ENCODE measurements around the gene ITGA2.
A peak's percentile ranks its signal among the peaks of the same experiment; 100 is the strongest.

The ITGA2 gene

GRCh38 chr5:53059281-53059680 lies 70.1 kb downstream of the ITGA2 start:
- DNase-seq (ENCODE audit: low spot score): no peak

GRCh38 chr5:53063176-53063575 lies 74.0 kb downstream of the ITGA2 start:
- peak; percentile 50 for DNase-seq (ENCODE audit: low spot score)

- no peak for DNase-seq (ENCODE audit: low spot score)
Observed at GRCh38 chr5:53063791-53064190, 74.6 kb downstream of the ITGA2 start.

- no peak for DNase-seq (ENCODE audit: low spot score)
Observed at GRCh38 chr5:53066088-53066487, 76.9 kb downstream of the ITGA2 start.

- DNase-seq (ENCODE audit: low spot score): no peak
Observed at GRCh38 chr5:53067641-53068040, 78.5 kb downstream of the ITGA2 start.

- DNase-seq (ENCODE audit: low spot score): no peak
Observed at GRCh38 chr5:53068291-53068836, 79.2 kb downstream of the ITGA2 start.

GRCh38 chr5:53069626-53070025 lies 80.5 kb downstream of the ITGA2 start:
- DNase-seq (ENCODE audit: low spot score): peak; percentile 42

GRCh38 chr5:53071298-53071697 lies 82.1 kb downstream of the ITGA2 start:
- DNase-seq (ENCODE audit: low spot score): no peak

- no peak for DNase-seq (ENCODE audit: low spot score)
Observed at GRCh38 chr5:53071738-53072137, 82.6 kb downstream of the ITGA2 start.

GRCh38 chr5:53073348-53073747 lies 84.2 kb downstream of the ITGA2 start:
- DNase-seq (ENCODE audit: low spot score): no peak

- no peak for DNase-seq (ENCODE audit: low spot score)
Observed at GRCh38 chr5:53076014-53076583, 86.9 kb downstream of the ITGA2 start.

- DNase-seq (ENCODE audit: low spot score): no peak
Observed at GRCh38 chr5:53080271-53080670, 91.1 kb downstream of the ITGA2 start.

GRCh38 chr5:53083927-53084326 lies 94.8 kb downstream of the ITGA2 start:
- no peak for DNase-seq (ENCODE audit: low spot score)

GRCh38 chr5:53084546-53085255 lies 95.5 kb downstream of the ITGA2 start:
- no peak for DNase-seq (ENCODE audit: low spot score)

GRCh38 chr5:53087171-53087570 lies 98.0 kb downstream of the ITGA2 start:
- no peak for DNase-seq (ENCODE audit: low spot score)

- DNase-seq (ENCODE audit: low spot score): no peak
Observed at GRCh38 chr5:53087621-53088121, 98.5 kb downstream of the ITGA2 start.

- DNase-seq (ENCODE audit: low spot score): no peak
Observed at GRCh38 chr5:53089481-53089991, 100.4 kb downstream of the ITGA2 start.

- DNase-seq (ENCODE audit: low spot score): no peak
Observed at GRCh38 chr5:53090229-53090628, 101.1 kb downstream of the ITGA2 start.

GRCh38 chr5:53091289-53091688 lies 102.1 kb downstream of the ITGA2 start:
- DNase-seq (ENCODE audit: low spot score): peak; percentile 64

GRCh38 chr5:53092242-53092641 lies 103.1 kb downstream of the ITGA2 start:
- no peak for DNase-seq (ENCODE audit: low spot score)

- no peak for DNase-seq (ENCODE audit: low spot score)
Observed at GRCh38 chr5:53095217-53095616, 106.1 kb downstream of the ITGA2 start.

- peak; percentile 67 for DNase-seq (ENCODE audit: low spot score)
Observed at GRCh38 chr5:53095931-53096525, 106.9 kb downstream of the ITGA2 start.

GRCh38 chr5:53099546-53099945 lies 110.4 kb downstream of the ITGA2 start:
- no peak for DNase-seq (ENCODE audit: low spot score)

Data from RKO (cell line).